NCI-H446 treated with DMSO at 0.1 percent for 48 hours (cell line): ENCODE results near the gene NMB.
A peak's percentile ranks its signal among the peaks of the same experiment; 100 is the strongest.
"Not testable (repeated sequence)": the region's sequence is repeated elsewhere in the genome, so short reads cannot be mapped to it uniquely, and the experiment has no call there.

ENCODE experiments used
- DNase-seq: peaks from one replicate; lab custom pipeline; 2025; lab: John Stamatoyannopoulos, UW

Gene NMB, protein sequence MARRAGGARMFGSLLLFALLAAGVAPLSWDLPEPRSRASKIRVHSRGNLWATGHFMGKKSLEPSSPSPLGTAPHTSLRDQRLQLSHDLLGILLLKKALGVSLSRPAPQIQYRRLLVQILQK

DNA sequence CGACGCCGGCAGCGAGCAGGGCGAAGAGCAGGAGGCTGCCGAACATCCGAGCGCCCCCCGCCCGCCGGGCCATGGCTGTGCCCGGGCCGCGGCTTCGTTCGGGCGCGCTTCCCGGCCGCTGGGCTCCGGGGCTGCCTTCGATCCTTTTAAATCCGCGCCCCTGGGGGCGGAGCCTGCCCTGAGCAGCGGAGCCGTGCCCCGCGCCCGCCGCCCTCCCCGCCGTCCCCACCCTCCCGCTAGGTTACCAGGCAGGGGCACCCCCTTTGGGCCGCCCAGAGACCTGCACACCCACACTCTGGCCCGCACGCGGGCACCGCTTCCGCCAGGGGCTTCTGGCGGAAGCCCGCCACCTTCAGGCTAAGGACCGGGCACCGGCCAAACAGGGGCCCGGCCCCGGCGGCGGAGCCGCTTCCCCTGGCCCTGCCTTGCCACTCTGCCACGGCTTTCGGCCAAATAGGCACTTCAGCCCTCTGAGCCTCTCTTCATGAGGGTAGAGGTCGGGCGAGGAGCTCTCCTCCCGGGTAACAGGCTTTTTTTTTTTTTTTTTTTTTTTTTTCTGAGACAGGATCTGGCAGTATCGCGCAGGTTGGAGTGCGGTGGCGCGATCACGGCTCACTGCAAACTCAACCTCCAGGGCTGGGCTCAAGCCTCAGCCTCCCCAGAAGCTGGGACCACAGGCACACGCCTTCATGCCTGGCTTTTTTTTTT, at the start of gene NMB:
TSS of gene NMB (minus strand) at position 120 of the 708 bp plus-strand sequence. CDS start at position 73, 47 bp downstream.
- peak; percentile 60 for DNase-seq

DNA sequence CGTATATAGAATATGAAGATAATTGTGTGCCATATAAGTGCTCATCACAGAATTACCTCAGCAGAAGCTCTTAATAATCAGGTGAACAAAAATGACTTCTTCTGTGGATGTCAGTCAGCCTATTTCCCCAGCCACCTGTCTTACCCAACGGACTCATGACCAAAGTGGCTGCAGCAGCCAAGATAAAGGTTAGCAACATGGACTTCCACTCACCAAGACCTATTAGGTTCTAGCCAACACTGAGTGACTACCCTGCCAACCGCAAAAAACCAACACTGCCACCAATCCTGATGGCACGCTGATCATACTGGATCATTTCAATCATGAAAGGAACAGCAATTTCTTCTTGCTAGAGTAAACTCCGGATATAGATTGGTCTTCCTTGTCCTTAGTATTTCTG, 45.8 kb upstream of the NMB start:
- no peak for DNase-seq

DNA sequence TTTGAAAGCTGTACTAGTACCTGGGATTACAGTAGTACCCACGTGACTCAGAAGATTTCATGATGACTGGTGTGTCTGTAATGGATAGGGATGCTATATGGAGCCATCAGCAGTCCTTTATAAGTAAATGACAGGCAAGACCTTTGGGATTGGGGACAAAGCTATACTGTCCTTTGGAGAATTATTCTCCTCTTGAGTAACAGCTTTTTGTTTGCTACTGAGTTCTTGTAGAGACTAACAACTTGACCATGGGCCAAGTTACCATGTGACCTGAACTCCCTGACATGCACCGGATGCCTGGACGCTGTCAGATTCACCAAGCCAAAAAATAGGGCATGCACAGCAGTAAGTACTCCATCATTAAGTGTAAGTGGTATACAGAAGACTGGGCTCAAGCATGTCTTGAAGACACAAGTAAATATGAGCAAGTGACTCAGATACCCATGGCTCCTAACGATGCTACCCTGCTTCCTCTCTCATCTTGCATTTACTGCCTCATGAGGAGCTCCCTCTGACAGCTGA, 45.0 kb upstream of the NMB start:
- DNase-seq = no peak

DNA sequence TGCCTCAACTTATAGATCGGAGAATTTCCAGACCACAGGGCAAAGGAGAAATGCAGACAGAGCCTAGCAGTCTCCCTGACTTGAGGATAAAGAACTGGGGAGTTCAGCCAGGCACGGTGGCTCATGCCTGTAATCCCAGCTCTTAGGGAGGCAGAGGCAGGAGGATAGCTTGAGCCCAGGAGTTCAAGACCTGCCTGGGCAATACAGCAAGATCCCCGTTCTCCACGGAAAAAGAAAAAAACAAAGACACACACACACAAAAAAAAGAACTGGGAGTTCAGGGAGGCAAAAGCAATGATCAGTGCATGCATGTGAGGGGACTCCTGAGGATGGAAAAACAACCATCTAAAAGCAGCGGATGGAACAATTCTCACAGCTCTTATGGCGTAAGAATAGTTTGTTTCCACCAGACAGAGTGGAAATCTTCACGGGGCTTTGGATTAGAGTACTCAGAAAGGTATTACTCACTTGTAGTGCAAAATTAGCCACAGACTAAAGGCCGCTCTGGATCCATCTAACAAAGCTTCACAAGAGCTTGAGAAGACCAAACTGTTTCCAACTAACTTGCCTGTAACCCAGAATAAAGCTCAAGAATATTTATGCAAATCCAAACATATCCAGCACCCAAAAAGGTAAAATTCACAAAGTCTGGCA, 41.7 kb upstream of the NMB start:
- DNase-seq = no peak

DNA sequence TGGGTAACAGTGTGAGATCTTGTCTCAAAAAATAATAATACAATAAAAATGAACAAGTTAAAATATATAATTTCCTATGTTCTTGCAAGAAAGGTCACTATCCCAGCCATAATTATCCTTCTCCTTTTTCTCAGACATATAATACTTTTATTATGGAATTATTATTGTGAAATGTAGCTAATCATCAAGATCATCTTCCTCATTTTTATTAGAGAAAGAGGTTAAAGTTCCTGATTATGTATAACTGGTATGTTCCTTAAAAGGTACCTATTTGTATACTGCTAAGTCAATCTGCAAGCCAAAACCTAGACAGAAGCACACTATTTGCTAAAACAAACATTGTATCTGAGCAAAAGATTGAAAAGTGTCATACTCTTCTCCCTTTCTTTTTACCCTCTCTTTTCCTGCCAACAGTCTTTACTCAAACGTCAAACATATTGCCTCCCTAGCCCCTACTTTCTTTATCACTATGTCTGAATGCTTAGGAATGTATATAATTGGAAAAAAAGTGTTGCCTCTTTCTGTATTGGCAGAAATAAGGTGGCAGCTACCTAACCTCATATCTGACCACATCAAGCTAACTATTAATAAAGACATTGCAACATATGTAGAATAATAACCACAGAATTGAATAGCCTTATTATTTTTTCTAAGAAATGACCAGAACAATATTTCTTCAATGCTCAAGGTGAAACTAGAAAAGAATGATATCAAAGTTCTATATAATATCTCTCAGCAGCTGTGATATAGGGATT, 39.4 kb upstream of the NMB start:
- DNase-seq = no peak

DNA sequence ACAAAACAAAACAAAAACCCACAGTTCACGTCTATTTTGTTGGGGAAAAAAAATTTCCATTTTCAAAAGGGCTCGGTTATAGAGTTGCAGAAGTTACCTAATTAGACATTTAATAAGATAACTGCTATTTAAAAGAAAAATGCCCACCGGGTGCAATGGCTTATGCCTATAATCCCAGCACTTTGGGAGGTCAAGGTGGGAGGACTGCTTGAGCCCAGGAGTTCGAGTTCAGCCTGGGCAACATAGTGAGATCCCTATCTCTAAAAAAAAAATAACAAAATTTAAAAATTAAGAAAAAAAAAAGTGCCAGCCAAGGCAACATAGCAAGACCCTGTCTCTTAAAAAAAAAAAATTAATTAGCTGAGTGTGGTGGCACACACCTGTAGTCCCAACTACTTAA, 38.8 kb upstream of the NMB start:
- no peak for DNase-seq

DNA sequence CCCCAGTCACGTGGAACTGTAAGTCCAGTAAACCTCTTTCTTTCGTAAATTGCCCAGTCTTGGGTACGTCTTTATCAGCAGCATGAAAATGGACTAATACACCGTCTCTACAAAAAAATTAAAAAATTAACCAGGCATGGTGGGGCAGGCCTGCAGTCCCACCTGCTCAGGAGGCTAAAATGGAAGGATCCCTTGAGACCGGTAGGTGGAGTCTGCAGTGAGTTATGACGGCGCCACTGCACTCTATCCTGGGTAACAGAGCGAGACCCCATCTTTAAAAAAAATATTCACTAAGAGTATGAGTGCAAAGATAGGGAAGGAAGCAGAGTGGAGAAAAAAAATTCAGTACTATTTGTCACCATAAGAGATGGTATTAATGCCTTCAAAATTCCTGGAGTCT, 32.3 kb upstream of the NMB start:
- DNase-seq = no peak

DNA sequence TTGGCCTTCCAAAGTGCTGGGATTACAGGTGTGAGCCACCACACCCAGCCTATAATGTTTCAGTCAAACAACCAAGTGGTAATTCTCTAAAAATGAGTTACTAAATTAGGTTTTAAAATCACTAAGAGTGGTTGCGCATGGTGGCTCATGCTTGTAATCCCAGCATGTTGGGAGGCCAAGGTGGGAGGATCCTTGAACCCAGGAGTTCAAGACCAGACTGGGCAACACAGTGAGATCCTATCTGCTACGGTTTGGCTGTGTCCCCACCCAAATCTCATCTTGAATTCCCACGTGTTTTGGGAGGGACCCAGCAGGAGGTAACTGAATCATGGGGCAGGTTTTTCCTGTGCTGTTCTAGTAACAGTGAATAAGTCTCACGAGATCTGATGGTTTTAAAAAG, 31.9 kb upstream of the NMB start:
- DNase-seq = no peak

DNA sequence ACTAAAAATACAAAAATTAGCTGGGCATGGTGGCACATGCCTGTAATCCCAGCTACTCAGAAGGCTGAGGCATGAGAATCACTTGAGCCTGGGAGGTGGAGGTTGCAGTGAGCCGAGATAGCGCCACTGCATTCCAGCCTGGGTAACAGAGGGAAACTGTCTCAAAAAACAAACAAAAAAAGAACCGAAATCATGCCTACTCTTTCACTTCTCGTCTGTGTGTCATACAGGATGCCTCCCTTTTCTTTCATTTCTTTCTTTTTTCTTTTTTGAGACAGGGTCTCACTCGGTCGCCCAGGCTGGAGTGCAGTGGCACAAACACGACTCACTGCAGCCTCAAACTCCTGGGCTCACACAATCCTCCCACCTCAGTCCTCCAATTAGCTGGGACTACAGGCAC, 28.4 kb upstream of the NMB start:
- not testable (repeated sequence) for DNase-seq

DNA sequence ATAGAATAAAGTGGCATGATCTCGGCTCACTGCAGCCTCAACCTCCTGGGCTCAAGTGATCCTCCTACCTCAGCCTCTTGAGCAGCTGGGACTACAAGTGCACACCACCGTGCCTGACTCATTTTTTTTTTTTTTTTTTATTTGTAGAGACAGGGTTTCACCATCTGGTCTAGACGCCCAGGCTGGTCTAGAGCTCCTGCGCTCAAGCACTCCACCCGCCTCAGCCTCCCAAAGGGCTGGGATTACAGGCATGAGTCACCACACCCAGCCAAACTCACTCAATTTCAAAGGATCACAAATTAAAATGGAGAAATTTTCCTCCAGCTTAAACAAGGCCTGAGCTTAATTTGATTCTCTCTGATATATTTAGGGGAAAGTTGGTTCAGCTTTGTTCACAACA, 27.3 kb upstream of the NMB start:
- DNase-seq = peak; percentile 65

DNA sequence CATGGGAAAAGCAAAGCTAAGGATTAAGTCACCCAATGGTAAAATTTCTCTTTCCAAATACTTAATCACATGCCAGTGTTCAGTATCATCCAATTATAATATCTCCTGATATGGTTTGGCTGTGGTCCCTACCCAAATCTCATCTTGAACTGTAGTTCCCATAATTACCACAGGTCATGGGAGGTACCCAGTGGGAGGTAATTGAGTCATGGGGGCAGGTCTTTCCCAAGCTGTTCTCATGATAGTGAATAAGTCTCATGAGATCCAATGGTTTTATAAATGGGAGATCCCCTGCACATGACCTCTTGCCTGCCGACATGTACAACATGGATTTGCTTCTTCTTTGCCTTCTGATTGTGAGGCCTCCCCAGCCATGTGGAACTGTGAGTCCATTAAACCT, 26.1 kb upstream of the NMB start:
- DNase-seq = no peak

DNA sequence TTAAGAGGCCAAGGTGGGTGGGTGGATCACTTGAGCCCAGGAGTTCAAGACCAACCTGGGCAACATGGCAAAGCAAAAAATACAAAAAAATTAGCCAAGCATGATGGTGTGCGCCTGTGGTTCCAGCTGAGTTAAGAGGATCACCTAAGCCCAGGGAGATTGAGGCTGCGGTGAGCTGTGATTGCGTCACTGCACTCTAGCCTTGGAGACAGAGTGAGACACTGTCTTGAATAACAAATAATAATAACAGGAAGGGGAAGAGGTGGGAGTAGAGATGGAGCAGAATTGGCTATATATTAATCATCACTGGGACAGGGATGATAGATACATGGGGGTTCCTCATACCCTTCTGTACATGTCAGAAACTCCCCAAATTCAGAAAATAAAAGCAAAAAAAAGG, 23.8 kb upstream of the NMB start:
- DNase-seq = no peak

DNA sequence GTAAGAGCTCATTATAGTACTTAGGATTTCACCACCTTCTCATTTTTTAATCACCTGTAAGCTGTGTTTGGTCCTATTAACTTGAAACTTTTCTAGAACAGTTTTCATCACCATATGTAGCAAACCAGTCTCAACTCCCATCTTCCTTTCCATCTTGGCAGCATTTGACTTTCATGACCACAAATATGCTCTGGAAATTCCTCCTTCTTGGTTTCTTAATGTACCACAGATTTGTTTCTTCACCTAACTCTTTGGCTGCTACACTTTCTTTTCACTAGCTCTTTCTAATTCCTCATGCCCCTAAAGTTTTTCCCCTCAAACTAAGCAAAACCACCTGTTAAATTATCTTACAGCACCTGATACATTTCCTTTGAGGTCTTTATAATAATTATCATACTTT, 13.2 kb upstream of the NMB start:
- no peak for DNase-seq

DNA sequence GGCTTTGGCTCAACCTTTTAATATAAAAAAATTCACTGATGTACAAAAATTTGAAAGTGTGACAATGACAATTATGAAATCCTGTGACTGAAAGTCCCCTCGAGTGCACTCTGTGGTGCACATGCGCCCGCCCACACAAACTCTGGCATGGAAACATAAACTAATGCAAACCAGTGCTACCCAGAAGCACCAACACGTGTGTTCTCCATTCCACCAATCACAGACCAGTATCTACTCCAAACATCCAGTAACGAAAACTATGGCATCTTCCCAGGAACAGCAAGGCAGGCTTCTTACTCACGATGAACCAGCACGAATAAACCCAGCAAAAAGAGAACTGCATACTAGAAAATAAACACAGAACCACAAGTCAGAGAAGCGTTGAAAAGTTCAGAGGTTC, 11.7 kb upstream of the NMB start:
- no peak for DNase-seq

DNA sequence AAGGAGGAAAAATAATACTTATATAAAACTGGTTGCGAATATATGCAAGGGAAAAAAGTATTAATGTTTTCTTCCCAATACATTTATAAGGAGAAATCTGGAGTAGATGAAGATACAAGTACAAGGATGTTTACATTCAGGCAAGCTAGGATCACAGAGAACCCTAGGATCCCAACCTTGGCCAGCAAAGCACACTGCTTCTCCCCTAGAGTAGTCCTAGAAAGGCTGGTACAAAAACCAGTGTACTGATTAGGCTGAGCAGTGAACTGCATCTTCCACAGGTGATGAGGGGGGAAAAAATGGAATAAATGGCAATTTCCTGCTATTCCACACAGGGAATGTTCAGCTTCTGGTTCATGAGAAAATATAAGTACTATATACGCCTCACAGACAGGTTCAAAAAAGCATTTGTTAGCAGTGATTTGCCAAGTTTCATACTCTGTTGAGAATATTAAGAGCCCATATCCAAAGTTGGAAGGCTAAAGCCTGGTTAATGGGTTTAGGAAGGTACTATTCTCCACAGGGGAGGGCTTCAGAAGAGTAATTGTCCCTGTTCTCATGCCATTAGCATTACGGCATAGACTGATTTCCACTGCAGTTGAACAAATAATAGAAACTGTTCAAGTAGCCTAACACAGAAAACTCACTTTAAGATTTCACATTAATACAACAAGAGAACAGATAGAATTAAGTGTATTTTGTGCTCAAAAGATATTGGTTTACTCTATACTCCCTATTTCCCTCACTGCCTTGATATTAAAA, 10.4 kb upstream of the NMB start:
- DNase-seq = no peak

DNA sequence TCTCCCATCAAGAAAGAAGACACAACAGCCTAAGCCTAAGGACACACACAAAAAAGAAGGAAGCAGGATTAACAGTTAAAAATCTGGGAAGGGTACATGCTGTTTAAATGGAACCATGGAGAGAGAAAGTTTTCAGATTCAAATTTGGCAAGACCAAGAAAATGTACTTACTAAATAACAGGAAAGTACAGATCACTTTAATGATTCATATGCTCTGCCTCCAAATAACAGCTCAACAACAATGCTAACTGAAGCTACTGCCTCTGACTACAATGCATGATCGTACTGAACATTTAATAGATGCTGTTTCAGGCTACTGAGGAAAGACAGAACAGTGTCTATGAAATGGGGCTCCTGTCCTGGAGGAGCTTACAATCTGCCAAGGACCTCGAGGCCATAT, 8.4 kb upstream of the NMB start:
- DNase-seq = no peak

DNA sequence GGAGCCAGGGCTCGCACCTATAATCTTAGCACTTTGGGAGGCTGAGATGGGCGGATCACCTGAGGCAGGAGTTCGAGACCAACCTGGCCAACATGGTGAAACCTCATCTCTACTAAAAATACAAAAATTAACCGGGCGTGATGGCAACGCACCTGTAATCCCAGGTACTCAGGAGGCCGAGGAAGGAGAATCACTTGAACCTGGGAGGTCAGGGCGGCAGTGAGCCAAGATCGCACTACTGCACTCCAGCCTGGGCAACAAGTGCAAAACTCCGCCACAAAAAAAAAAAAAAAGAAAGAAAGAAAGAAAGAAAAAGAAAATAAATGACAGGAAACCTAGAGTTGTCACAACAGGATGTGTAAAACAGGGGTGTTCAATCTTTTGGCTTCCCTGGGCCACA, 3.0 kb upstream of the NMB start:
- no peak for DNase-seq

DNA sequence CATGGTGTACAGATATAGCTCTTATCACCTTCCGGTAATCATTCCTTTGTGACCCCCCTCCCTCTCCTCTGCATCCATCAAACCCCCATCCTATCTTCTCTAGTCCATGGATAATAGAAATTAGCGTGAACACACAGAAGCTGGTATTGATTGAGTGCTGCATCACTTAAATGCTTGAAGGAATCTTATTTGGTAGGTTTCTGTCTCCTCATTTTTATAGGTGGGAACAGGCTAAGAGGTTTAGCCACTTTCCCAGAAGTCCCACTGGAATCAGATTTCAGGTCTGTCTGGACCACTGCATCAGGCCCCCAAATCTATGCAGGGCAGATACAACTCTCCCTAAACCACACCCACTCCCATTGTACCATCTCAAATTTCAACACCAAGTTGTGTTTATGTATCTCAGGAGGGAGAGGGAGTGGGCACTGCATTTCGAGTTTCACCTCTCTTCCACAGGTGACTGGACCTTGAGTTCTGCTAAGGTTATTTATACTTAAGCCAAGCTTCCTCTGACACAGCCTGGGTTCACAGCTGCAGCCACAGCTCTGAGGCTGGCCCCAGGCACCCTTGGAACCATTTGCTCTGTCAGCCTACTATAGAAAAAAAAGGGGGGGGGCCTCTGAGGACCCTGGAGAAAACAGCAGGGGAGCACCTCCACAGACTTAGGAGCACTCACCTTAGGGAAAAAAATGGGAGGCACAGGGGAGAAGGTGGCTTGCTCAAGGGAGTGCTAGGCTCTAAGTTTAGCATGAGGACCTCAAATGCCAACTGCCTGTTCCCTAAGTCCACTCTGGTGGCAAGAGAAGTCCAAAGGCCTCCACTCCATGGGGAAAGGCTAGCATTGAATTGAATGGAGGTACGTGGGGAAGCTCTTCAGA, 2.1 kb upstream of the NMB start:
- DNase-seq = no peak

DNA sequence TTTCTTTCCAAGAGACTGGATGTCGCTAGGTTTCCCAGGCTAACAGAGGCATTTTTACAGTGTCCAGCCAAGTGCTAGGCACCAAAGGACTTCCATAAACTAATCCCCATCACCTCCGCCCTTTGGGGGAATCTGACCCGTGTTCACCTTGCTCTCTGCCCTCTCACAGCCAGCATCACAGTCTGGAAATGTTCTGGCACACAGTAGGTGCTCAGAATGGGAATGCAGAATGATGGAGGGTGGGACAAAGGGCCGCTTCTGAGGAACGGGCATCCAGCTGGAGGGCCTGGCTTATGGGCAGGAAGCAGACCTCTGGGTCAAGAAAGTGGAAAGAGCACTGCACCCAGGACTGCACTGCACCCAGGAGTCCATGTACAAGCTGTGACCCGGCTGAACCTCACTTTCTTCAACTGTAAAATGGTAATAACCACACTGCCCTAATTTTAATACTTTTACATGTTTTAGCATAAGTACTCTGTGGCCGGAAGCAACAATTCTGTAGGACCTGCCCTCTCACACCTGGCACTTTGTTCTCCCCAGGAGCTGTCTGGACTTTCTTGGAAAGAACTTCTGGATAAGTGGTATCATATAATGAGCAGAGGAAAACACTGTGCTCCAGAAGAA, 901 bp upstream of the NMB start:
- DNase-seq = no peak

DNA sequence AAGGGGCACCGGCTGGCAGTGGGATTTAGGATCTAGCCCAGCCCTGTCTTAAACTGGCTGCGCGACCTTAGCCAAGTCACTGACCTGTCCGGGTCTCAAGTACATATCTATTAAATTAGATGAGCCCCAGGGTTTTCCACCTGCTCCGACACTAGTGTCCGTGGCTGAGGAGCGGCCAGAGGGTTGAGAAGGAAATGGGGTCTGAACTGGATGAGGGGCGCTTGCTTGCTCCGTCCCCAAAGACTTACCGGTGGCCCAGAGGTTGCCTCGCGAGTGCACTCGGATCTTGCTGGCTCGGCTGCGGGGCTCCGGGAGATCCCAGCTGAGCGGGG, 285 bp downstream of the NMB start:
- DNase-seq = no peak

DNA sequence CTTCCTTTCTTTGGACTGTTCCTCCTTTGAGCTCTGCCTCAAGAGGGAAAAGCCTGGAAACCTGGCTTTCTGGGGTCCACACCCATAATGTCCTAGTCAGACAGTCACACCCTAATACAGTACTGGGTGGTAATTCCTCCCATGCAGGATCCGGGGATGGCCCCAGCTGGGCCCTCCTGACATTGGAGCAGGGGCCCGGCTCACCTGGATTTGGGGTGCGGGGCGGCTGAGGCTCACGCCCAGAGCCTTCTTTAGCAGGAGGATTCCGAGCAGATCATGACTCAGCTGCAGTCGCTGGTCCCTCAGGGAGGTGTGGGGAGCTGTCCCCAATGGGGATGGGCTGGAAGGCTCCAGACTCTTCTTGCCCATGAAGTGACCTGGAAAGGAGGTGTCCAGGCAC, 1.0 kb downstream of the NMB start:
- no peak for DNase-seq
